Psoas muscle (tissue), 7 donors: ENCODE data around the gene AARS1. TPM values are rescaled to one million over a fixed set of nuclear protein-coding genes. Genes with fewer than 3 reads are reported as not detected.

Experiments
- polyA plus RNA-seq, 3 donors: library from polyadenylated mRNA; stranded (reverse); fragments of 200-250 nt; gene quantifications; one replicate each; pipeline ENCODE4 v1.2.3, GENCODE V29; 2013
- total RNA-seq, 4 donors: library from RNA; stranded (reverse); fragmentation: NEBNext Ultra II Directional in 2 of 4; extraction: Animal tissue kit (Norgen Biotek cat#: 25700) in 2 of 4; gene quantifications; one replicate each; pipeline versions ENCODE4 v1.2.1 to v1.2.4, GENCODE V29; 2021 to 2023
- donor health status: healthy with polysubstance abuse.
- donor health status: DM: no; HTN: no; CAD: no; lungs with moderate emphysema.
- donor health status: Bipolar disorder and iron deficiency.
- donor health status: healthy.
- donor health status: DM: no; HTN: no; CAD: no.
- donor health status: DM: no; HTN: no; CAD: no.
- donor health status: DM: yes; HTN: yes; CAD: no.

The AARS1 gene
- total and polyA plus RNA-seq, 7 donors: 37.4 to 86.3 (median 63.9) TPM

Other genes with a start within 250 kb of the AARS1 start
- gene PDPR, start 175.2 kb downstream of the AARS1 start, total RNA-seq: 10 to 100 TPM; 18.8 to 53.6 (median 20.5) TPM
- 10 to 100 TPM in 1 of 3 donors, 1 to 10 TPM in 2; 6.9 to 13.7 (median 9.3) TPM for gene PDPR, start 175.2 kb downstream of the AARS1 start, polyA plus RNA-seq
- gene CLEC18C, start 115.7 kb downstream of the AARS1 start, total RNA-seq: under 1 TPM in 1 of 4 donors, not detected in 3; 0.43 TPM
- gene CLEC18C, start 115.7 kb downstream of the AARS1 start, polyA plus RNA-seq: under 1 TPM in 1 of 3 donors, not detected in 2; 0.10 TPM
- gene EXOSC6, start 37.6 kb downstream of the AARS1 start, total RNA-seq: 10 to 100 TPM; 12.3 to 21.4 (median 19.2) TPM
- gene EXOSC6, start 37.6 kb downstream of the AARS1 start, polyA plus RNA-seq: 10 to 100 TPM in 2 of 3 donors, 1 to 10 TPM in 1; 8.8 to 22.2 (median 16.9) TPM
- gene DDX19B, start 9.7 kb upstream of the AARS1 start, total RNA-seq: 10 to 100 TPM; 15.0 to 21.4 (median 17.4) TPM
- gene DDX19B, start 9.7 kb upstream of the AARS1 start, polyA plus RNA-seq: 10 to 100 TPM; 15.0 to 16.8 (median 16.0) TPM
- 10 to 100 TPM; 42.1 to 78.6 (median 54.2) TPM for gene DDX19A, start 57.4 kb upstream of the AARS1 start, total RNA-seq
- gene DDX19A, start 57.4 kb upstream of the AARS1 start, polyA plus RNA-seq: 10 to 100 TPM; 36.4 to 73.0 (median 50.1) TPM
- 10 to 100 TPM; 16.8 to 33.0 (median 22.6) TPM for gene ST3GAL2, start 149.6 kb upstream of the AARS1 start, total RNA-seq
- 10 to 100 TPM in 1 of 3 donors, 1 to 10 TPM in 2; 7.0 to 19.8 (median 8.9) TPM for gene ST3GAL2, start 149.6 kb upstream of the AARS1 start, polyA plus RNA-seq
- gene FCSK, start 165.1 kb upstream of the AARS1 start, total RNA-seq: 10 to 100 TPM in 2 of 4 donors, 1 to 10 TPM in 2; 4.9 to 11.0 (median 9.3) TPM
- 1 to 10 TPM; 5.7 to 8.0 (median 6.0) TPM for gene FCSK, start 165.1 kb upstream of the AARS1 start, polyA plus RNA-seq
- gene COG4, start 234.0 kb upstream of the AARS1 start, total RNA-seq: 10 to 100 TPM; 41.7 to 77.8 (median 64.9) TPM
- gene COG4, start 234.0 kb upstream of the AARS1 start, polyA plus RNA-seq: 10 to 100 TPM; 29.1 to 80.3 (median 41.4) TPM
- 100 to 1,000 TPM; 145 to 178 (median 157) TPM for gene SF3B3, start 234.3 kb upstream of the AARS1 start, total RNA-seq
- 100 to 1,000 TPM in 1 of 3 donors, 10 to 100 TPM in 2; 50.0 to 117 (median 59.9) TPM for gene SF3B3, start 234.3 kb upstream of the AARS1 start, polyA plus RNA-seq